HEK293 (cell line): ENCODE measurements around the gene CSRP2.

ENCODE experiments used
- CTCF ChIA-PET: fragments of 350-600 bp; formaldehyde crosslinking; extraction: SDS; loops from one replicate; lab custom pipeline; 2021; ENCODE audit warnings: antibody characterized with exemption; lab: Yijun Ruan, JAX
- POLR2A ChIA-PET: fragments of 300-600 bp; formaldehyde crosslinking; extraction: SDS; loops from one replicate; lab custom pipeline; 2020; ENCODE audit warnings: antibody characterized with exemption, inconsistent platforms; lab: Yijun Ruan, JAX
- H3K27ac ChIP-seq: fragments of 200-500 bp; sonication (Bioruptor generic); 2 replicates; pipeline ENCODE4 v1.5.1; 2014; ENCODE audit warnings: low read depth, low read length, control low read depth, inconsistent platforms; ENCODE audit errors: extremely low read depth
- H3K36me3 ChIP-seq, 2 experiments: fragments of 200-500 bp in 1 of 2; sonication (Bioruptor generic) in 1 of 2; 1 replicate in 1 of 2; 2 replicates in 1 of 2; pipeline ENCODE4 v1.5.1; 2014 to 2017; ENCODE audit warnings: inconsistent platforms in 2 of 2, low read length in 2 of 2; ENCODE audit not compliant: control insufficient read depth in 2 of 2, insufficient read depth in 1 of 2
- H3K4me1 ChIP-seq: fragments of 200-500 bp; sonication (Bioruptor generic); 2 replicates; pipeline ENCODE4 v1.5.1; 2014; ENCODE audit warnings: mild to moderate bottlenecking, low read length, inconsistent platforms; ENCODE audit not compliant: control insufficient read depth, insufficient read depth
- H3K4me3 ChIP-seq: 2 replicates; pipeline ENCODE4 v1.5.1; 2011; ENCODE audit warnings: low read depth, mild to moderate bottlenecking, control low read depth, low read length, moderate library complexity
- H3K9me3 ChIP-seq: fragments of 200-500 bp; sonication (Bioruptor generic); 2 replicates; pipeline ENCODE4 v1.5.1; 2014; ENCODE audit warnings: low read depth, low read length, inconsistent platforms; ENCODE audit not compliant: control insufficient read depth, insufficient read depth
- BCL11B ChIP-seq: fragments of 450-650 bp; formaldehyde crosslinking; IDR thresholded peaks from 2 replicates; pipeline ENCODE4 v1.5.1; 2016; ENCODE audit warnings: low read depth, missing biosample characterization, missing genetic modification characterization
- KLF16 ChIP-seq: fragments of 450-650 bp; formaldehyde crosslinking; IDR thresholded peaks from 2 replicates; pipeline ENCODE4 v1.5.1; 2017; ENCODE audit warnings: missing biosample characterization, missing genetic modification characterization
- OSR2 ChIP-seq: fragments of 450-650 bp; formaldehyde crosslinking; IDR thresholded peaks from 2 replicates; pipeline ENCODE4 v1.5.1; 2016; ENCODE audit warnings: missing biosample characterization, missing genetic modification characterization
- ZBTB21 ChIP-seq: fragments of 450-650 bp; formaldehyde crosslinking; IDR thresholded peaks from 2 replicates; pipeline ENCODE4 v1.5.1; 2017; ENCODE audit warnings: missing biosample characterization, missing genetic modification characterization
- ZFP41 ChIP-seq: fragments of 450-650 bp; formaldehyde crosslinking; IDR thresholded peaks from 2 replicates; pipeline ENCODE4 v1.5.1; 2016; ENCODE audit warnings: missing biosample characterization, missing genetic modification characterization, borderline replicate concordance
- ZNF112 ChIP-seq: fragments of 450-650 bp; formaldehyde crosslinking; IDR thresholded peaks from 2 replicates; pipeline ENCODE4 v1.5.0; 2017; ENCODE audit warnings: missing biosample characterization, missing genetic modification characterization
- ZNF132 ChIP-seq: fragments of 450-650 bp; formaldehyde crosslinking; IDR thresholded peaks from 2 replicates; pipeline ENCODE4 v1.5.1; 2017; ENCODE audit warnings: missing biosample characterization, missing genetic modification characterization, borderline replicate concordance
- ZNF175 ChIP-seq: fragments of 450-650 bp; formaldehyde crosslinking; IDR thresholded peaks from 2 replicates; pipeline ENCODE4 v1.5.1; 2016; ENCODE audit warnings: missing biosample characterization, missing genetic modification characterization
- ZNF350 ChIP-seq: fragments of 450-650 bp; formaldehyde crosslinking; IDR thresholded peaks from 2 replicates; pipeline ENCODE4 v1.5.0; 2017; ENCODE audit warnings: missing biosample characterization, mild to moderate bottlenecking, missing genetic modification characterization
- ZNF423 ChIP-seq: fragments of 450-650 bp; formaldehyde crosslinking; IDR thresholded peaks from 2 replicates; pipeline ENCODE4 v1.5.1; 2016; ENCODE audit warnings: missing biosample characterization, missing genetic modification characterization
- ZNF548 ChIP-seq: fragments of 450-650 bp; formaldehyde crosslinking; IDR thresholded peaks from 2 replicates; pipeline ENCODE4 v1.5.1; 2016; ENCODE audit warnings: missing biosample characterization, missing genetic modification characterization
- ZNF561 ChIP-seq: fragments of 450-650 bp; IDR thresholded peaks from 2 replicates; pipeline ENCODE4 v1.5.1; 2018; ENCODE audit warnings: missing biosample characterization, missing genetic modification characterization, borderline replicate concordance
- ZNF701 ChIP-seq: fragments of 450-650 bp; formaldehyde crosslinking; IDR thresholded peaks from 2 replicates; pipeline ENCODE4 v1.5.1; 2016; ENCODE audit warnings: missing biosample characterization, missing genetic modification characterization
- ZNF777 ChIP-seq: fragments of 450-650 bp; formaldehyde crosslinking; IDR thresholded peaks from 2 replicates; pipeline ENCODE4 v1.5.1; 2017; ENCODE audit warnings: missing biosample characterization, missing genetic modification characterization, borderline replicate concordance
- TF ChIP-seq, protein P1 (sequence below): fragments of 450-650 bp; formaldehyde crosslinking; IDR thresholded peaks from 2 replicates; pipeline ENCODE4 v1.5.1; 2016; ENCODE audit warnings: missing biosample characterization, missing genetic modification characterization
- TF ChIP-seq, protein P2 (sequence below): fragments of 450-650 bp; formaldehyde crosslinking; IDR thresholded peaks from 2 replicates; pipeline ENCODE4 v1.5.1; 2017; ENCODE audit warnings: missing biosample characterization, missing genetic modification characterization
- TF ChIP-seq, protein P3 (sequence below): fragments of 450-650 bp; formaldehyde crosslinking; IDR thresholded peaks from 2 replicates; pipeline ENCODE4 v1.5.1; 2016; ENCODE audit warnings: missing biosample characterization, missing genetic modification characterization
- TF ChIP-seq, protein P4 (sequence below): fragments of 450-650 bp; formaldehyde crosslinking; IDR thresholded peaks from 2 replicates; pipeline ENCODE4 v1.5.1; 2016; ENCODE audit warnings: missing biosample characterization, missing genetic modification characterization, low read depth
- TF ChIP-seq, protein P5 (sequence below): fragments of 450-650 bp; formaldehyde crosslinking; IDR thresholded peaks from 2 replicates; pipeline ENCODE4 v1.5.1; 2016; ENCODE audit warnings: missing biosample characterization, missing genetic modification characterization
- TF ChIP-seq, protein P6 (sequence below): fragments of 450-650 bp; formaldehyde crosslinking; IDR thresholded peaks from 2 replicates; pipeline ENCODE4 v1.5.1; 2016; ENCODE audit warnings: missing biosample characterization, missing genetic modification characterization
- TF ChIP-seq, protein P7 (sequence below): fragments of 450-650 bp; formaldehyde crosslinking; optimal IDR thresholded peaks from 2 replicates; pipeline ENCODE3; 2016; ENCODE audit warnings: missing biosample characterization, mild to moderate bottlenecking, missing genetic modification characterization

The CSRP2 gene

DNA sequence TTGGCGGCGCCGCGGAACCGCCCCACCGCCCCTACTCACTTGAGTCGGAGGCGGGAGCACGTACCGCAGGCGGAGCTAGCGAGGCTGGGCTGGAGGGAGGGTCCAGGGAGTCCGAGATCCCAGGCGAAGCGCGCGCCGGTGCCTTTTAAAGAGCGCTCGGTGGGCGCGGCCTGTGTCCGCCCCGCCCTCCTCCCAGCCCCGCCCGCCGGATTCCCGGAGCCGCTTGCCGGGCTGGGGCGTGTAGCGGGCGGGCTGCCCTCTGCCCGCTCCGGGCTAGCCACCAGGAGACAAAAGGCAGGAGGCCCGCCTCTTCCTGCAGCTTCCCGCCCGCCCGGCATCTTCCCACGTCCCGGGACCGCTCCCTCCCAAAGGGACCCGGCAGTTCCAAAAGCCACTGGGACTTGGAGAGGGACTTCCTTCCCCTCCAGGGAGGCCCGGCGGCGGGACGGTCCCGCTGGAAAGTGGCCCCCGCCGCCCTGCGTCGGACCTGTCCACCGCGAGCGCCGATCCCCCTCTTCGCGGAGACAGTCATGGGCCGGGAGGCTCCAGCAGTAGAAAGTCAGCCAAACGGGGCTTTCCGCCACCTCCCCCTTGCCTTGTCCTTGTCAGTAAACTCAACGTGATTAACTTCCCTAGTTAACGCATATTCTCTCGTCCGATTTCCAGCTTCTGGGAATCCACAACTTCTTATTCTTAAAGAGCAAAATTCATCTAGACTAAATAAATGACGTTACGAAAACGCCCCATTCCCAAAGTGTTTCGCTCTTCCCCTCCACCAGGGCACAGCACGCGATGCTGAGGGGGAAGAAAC, at the start of gene CSRP2:
CSRP2 (minus strand) TSS at position 121 of the 811 bp plus-strand sequence. CDS start 12,759 bp downstream, outside the sequence.
- ChIA-PET POLR2A (interaction anchor here (0.5 to 1.5 kb wide), 14 partner anchors 9 to 592 kb away, joined by 3 to 11 read pairs (median 3); partner anchors contain the start of gene ZDHHC17), CTCF (interaction anchor here (1.7 kb wide), 1 partner anchor 132 kb away, joined by 8 read pairs; no protein-coding TSS in a partner anchor)
- Histone ChIP-seq H3K4me3 (peak within 1 kb of the TSS; percentile 71), H3K27ac (peak within 1 kb of the TSS; percentile 91), H3K36me3 (no peaks in the 10 kb centered on the region), H3K9me3 (no peaks in the 10 kb centered on the region), H3K4me1 (peaks cover 38% of the 10 kb centered on the region)
- TF ChIP-seq, protein P1, sequence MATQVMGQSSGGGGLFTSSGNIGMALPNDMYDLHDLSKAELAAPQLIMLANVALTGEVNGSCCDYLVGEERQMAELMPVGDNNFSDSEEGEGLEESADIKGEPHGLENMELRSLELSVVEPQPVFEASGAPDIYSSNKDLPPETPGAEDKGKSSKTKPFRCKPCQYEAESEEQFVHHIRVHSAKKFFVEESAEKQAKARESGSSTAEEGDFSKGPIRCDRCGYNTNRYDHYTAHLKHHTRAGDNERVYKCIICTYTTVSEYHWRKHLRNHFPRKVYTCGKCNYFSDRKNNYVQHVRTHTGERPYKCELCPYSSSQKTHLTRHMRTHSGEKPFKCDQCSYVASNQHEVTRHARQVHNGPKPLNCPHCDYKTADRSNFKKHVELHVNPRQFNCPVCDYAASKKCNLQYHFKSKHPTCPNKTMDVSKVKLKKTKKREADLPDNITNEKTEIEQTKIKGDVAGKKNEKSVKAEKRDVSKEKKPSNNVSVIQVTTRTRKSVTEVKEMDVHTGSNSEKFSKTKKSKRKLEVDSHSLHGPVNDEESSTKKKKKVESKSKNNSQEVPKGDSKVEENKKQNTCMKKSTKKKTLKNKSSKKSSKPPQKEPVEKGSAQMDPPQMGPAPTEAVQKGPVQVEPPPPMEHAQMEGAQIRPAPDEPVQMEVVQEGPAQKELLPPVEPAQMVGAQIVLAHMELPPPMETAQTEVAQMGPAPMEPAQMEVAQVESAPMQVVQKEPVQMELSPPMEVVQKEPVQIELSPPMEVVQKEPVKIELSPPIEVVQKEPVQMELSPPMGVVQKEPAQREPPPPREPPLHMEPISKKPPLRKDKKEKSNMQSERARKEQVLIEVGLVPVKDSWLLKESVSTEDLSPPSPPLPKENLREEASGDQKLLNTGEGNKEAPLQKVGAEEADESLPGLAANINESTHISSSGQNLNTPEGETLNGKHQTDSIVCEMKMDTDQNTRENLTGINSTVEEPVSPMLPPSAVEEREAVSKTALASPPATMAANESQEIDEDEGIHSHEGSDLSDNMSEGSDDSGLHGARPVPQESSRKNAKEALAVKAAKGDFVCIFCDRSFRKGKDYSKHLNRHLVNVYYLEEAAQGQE = peak; percentile 65; the same call in 1 of the 2 replicates
- TF ChIP-seq ZNF548 (no peak), ZNF561 (no peak; the same call in 1 of the 2 replicates), ZNF777 (no peak), ZNF112 (tag by site-specific recombination) (no peak), ZFP41 (no peak), ZNF350 (tag by site-specific recombination) (no peak), KLF16 (tag by site-specific recombination) (no peak; the same call in none of the 2 replicates), ZBTB21 (tag by site-specific recombination) (peak; percentile 70), OSR2 (tag by site-specific recombination) (no peak), ZNF132 (tag by site-specific recombination) (no peak), BCL11B (tag by site-specific recombination) (no peak), ZNF701 (tag by site-specific recombination) (no peak), ZNF175 (tag by site-specific recombination) (no peak), ZNF423 (tag by site-specific recombination) (no peak)
- TF ChIP-seq, protein P2, sequence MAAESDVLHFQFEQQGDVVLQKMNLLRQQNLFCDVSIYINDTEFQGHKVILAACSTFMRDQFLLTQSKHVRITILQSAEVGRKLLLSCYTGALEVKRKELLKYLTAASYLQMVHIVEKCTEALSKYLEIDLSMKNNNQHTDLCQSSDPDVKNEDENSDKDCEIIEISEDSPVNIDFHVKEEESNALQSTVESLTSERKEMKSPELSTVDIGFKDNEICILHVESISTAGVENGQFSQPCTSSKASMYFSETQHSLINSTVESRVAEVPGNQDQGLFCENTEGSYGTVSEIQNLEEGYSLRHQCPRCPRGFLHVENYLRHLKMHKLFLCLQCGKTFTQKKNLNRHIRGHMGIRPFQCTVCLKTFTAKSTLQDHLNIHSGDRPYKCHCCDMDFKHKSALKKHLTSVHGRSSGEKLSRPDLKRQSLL (tag by site-specific recombination) = no peak
- TF ChIP-seq, protein P3, sequence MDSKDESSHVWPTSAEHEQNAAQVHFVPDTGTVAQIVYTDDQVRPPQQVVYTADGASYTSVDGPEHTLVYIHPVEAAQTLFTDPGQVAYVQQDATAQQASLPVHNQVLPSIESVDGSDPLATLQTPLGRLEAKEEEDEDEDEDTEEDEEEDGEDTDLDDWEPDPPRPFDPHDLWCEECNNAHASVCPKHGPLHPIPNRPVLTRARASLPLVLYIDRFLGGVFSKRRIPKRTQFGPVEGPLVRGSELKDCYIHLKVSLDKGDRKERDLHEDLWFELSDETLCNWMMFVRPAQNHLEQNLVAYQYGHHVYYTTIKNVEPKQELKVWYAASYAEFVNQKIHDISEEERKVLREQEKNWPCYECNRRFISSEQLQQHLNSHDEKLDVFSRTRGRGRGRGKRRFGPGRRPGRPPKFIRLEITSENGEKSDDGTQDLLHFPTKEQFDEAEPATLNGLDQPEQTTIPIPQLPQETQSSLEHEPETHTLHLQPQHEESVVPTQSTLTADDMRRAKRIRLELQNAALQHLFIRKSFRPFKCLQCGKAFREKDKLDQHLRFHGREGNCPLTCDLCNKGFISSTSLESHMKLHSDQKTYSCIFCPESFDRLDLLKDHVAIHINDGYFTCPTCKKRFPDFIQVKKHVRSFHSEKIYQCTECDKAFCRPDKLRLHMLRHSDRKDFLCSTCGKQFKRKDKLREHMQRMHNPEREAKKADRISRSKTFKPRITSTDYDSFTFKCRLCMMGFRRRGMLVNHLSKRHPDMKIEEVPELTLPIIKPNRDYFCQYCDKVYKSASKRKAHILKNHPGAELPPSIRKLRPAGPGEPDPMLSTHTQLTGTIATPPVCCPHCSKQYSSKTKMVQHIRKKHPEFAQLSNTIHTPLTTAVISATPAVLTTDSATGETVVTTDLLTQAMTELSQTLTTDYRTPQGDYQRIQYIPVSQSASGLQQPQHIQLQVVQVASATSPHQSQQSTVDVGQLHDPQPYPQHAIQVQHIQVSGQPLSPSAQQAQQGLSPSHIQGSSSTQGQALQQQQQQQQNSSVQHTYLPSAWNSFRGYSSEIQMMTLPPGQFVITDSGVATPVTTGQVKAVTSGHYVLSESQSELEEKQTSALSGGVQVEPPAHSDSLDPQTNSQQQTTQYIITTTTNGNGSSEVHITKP (tag by site-specific recombination) = peak; percentile 69
- TF ChIP-seq, protein P4, sequence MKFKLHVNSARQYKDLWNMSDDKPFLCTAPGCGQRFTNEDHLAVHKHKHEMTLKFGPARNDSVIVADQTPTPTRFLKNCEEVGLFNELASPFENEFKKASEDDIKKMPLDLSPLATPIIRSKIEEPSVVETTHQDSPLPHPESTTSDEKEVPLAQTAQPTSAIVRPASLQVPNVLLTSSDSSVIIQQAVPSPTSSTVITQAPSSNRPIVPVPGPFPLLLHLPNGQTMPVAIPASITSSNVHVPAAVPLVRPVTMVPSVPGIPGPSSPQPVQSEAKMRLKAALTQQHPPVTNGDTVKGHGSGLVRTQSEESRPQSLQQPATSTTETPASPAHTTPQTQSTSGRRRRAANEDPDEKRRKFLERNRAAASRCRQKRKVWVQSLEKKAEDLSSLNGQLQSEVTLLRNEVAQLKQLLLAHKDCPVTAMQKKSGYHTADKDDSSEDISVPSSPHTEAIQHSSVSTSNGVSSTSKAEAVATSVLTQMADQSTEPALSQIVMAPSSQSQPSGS (tag by site-specific recombination) = peak; percentile 55; the same call in 1 of the 2 replicates
- TF ChIP-seq, protein P5, sequence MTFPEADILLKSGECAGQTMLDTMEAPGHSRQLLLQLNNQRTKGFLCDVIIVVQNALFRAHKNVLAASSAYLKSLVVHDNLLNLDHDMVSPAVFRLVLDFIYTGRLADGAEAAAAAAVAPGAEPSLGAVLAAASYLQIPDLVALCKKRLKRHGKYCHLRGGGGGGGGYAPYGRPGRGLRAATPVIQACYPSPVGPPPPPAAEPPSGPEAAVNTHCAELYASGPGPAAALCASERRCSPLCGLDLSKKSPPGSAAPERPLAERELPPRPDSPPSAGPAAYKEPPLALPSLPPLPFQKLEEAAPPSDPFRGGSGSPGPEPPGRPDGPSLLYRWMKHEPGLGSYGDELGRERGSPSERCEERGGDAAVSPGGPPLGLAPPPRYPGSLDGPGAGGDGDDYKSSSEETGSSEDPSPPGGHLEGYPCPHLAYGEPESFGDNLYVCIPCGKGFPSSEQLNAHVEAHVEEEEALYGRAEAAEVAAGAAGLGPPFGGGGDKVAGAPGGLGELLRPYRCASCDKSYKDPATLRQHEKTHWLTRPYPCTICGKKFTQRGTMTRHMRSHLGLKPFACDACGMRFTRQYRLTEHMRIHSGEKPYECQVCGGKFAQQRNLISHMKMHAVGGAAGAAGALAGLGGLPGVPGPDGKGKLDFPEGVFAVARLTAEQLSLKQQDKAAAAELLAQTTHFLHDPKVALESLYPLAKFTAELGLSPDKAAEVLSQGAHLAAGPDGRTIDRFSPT (tag by site-specific recombination) = peak; percentile 91
- TF ChIP-seq, protein P6, sequence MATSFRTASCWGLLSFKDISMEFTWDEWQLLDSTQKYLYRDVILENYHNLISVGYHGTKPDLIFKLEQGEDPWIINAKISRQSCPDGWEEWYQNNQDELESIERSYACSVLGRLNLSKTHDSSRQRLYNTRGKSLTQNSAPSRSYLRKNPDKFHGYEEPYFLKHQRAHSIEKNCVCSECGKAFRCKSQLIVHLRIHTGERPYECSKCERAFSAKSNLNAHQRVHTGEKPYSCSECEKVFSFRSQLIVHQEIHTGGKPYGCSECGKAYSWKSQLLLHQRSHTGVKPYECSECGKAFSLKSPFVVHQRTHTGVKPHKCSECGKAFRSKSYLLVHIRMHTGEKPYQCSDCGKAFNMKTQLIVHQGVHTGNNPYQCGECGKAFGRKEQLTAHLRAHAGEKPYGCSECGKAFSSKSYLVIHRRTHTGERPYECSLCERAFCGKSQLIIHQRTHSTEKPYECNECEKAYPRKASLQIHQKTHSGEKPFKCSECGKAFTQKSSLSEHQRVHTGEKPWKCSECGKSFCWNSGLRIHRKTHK (tag by site-specific recombination) = no peak
- TF ChIP-seq, protein P7, sequence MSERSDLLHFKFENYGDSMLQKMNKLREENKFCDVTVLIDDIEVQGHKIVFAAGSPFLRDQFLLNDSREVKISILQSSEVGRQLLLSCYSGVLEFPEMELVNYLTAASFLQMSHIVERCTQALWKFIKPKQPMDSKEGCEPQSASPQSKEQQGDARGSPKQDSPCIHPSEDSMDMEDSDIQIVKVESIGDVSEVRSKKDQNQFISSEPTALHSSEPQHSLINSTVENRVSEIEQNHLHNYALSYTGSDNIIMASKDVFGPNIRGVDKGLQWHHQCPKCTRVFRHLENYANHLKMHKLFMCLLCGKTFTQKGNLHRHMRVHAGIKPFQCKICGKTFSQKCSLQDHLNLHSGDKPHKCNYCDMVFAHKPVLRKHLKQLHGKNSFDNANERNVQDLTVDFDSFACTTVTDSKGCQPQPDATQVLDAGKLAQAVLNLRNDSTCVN (tag by site-specific recombination) = peak; percentile 89
